ENCODE data around the gene PTPRG.

Gene PTPRG

DNA sequence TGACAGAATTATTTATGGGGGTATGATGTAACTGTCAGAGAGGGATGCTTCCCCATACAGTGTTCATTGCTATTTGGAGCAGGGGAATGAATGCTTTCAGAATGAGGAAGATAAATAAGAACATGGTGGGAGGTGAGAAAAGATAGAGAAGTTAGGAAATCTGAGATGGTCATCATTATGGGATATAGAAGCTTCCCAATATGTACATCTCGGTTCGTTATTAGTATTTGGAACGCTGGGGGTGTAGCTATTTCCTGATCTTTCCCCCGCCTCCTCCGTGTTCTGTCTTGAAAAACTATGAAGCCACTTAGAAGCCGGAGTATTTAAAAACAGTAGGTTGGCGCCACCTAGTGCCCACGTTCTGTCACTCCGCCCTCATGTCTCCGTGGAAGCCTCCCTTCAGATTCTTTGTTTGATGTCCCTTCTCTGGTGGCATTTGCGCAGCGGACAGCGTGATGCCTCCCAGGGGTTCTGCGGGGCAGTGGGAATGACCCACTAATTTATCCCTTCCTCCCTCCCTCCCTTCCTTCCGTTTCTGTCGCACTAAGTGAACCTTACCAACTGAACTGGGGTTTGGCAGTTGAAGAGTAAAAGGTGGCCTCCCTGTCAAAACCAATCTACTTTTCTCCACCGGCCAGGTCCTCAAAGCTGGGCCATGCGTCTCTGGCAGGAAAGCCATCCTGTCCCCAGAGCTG lies 627.5 kb downstream of the PTPRG start:
- Histone ChIP-seq H3K4me1 (ENCODE audit: insufficient read depth, low read length) (0 out of 2 replicates have a peak, but pooled peaks cover 3% of the 10 kb centered on the region), H3K36me3 (ENCODE audit: insufficient read depth, low read depth, low read length) (peaks cover 23% of the 10 kb centered on the region), H3K4me3 (ENCODE audit: low read length) (no peak overlapping the region), H3K9me3 (ENCODE audit: insufficient read depth, low read depth, low read length) (no peaks in the 10 kb centered on the region), H3K27ac (ENCODE audit: low read length) (no peak overlapping the region), H3K9ac (ENCODE audit: low read depth, low read length) (no peak overlapping the region), H3K27me3 (ENCODE audit: insufficient read depth, low read length) (no peaks in the 10 kb centered on the region)

DNA sequence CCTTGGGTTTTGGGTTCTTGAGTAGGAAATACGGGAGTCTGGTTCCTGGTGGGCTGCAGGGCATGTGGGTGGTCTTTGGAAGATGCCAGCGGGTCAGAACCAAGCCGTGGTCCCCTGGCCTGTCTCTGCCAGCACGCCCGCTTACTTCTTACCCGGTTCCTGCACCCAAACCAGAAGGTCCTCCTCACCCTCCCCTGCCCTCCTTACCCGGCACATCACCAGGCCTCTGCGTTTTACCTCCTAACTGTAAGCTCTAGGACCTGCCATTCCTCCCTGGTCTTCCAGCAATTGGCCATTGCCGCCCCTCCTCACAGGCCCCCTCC lies 628.0 kb downstream of the PTPRG start:
- Histone ChIP-seq H3K4me3 (ENCODE audit: low read length) (no peak overlapping the region), H3K9ac (ENCODE audit: low read depth, low read length) (no peak overlapping the region), H3K9me3 (ENCODE audit: insufficient read depth, low read depth, low read length) (no peaks in the 10 kb centered on the region), H3K27me3 (ENCODE audit: insufficient read depth, low read length) (no peaks in the 10 kb centered on the region), H3K36me3 (ENCODE audit: insufficient read depth, low read depth, low read length) (peaks cover 25% of the 10 kb centered on the region), H3K27ac (ENCODE audit: low read length) (no peak overlapping the region), H3K4me1 (ENCODE audit: insufficient read depth, low read length) (0 out of 2 replicates have a peak, but pooled peaks cover 3% of the 10 kb centered on the region)

DNA sequence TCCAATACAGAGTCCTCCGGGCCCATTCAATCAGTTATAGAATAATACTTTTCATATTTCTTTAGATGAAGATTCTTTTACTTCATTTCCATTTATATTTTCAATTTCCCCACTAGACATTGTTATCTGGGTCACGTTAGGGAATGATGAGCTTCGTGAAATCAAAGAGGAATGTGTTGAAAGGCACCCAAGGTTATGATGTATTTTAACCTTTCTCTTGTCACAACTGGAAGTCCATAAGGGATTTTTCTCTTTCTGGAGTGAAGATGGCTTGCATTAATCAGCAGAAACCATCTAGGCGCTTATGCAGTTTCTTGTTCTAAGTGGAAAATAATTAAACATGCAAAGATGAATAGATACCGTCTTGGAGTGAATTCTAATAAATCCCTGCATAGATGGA lies 631.5 kb downstream of the PTPRG start:
- Histone ChIP-seq H3K4me1 (ENCODE audit: insufficient read depth, low read length) (0 out of 2 replicates have a peak, but pooled peaks cover 3% of the 10 kb centered on the region), H3K9me3 (ENCODE audit: insufficient read depth, low read depth, low read length) (no peaks in the 10 kb centered on the region), H3K36me3 (ENCODE audit: insufficient read depth, low read depth, low read length) (peaks cover 40% of the 10 kb centered on the region), H3K27me3 (ENCODE audit: insufficient read depth, low read length) (no peaks in the 10 kb centered on the region), H3K27ac (ENCODE audit: low read length) (no peak overlapping the region), H3K9ac (ENCODE audit: low read depth, low read length) (no peak overlapping the region), H3K4me3 (ENCODE audit: low read length) (no peak overlapping the region)

DNA sequence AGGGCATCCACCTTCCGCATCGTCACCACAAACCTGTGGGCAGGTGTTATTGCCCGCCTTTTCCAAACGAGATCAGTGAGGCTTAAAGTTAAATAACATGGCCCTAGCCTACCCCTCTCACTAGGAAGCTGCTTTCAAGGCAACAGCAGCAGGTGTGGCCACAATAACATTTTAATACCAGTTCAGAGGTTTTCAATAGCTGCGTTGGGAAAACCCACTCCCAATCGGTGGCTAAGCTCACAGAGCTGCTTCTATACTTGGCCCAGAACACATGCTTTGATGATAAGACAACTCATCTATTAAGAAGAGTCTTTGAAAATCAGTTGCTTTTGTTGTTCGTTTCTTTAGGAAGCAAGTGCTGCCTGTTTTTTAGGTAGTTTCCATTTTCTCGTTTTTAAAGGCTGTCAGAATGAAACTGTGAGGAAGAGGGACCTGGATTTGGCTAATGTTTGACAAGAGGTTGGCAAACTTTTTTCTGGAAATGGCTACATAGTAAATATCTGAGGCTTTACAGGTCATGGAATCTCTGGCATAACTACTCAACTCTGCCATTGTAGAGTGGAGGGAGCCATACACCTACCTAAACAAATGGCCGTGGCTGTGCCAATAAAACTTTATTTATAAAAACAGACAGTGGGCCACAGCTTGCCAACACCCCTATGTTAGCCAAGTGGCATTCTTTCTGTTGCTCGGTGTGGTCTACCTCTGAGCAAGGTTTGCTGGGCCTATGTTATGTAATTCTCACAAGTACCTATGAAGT lies 632.4 kb downstream of the PTPRG start:
- H3K4me3 ChIP-seq (ENCODE audit: low read length) = no peak overlapping the region
- no peaks in the 10 kb centered on the region for H3K27me3 ChIP-seq (ENCODE audit: insufficient read depth, low read length)
- no peak overlapping the region for H3K27ac ChIP-seq (ENCODE audit: low read length)
- H3K9me3 ChIP-seq (ENCODE audit: insufficient read depth, low read depth, low read length) = no peaks in the 10 kb centered on the region
- peaks cover 40% of the 10 kb centered on the region for H3K36me3 ChIP-seq (ENCODE audit: insufficient read depth, low read depth, low read length)
- 0 out of 2 replicates have a peak, but pooled peaks cover 3% of the 10 kb centered on the region for H3K4me1 ChIP-seq (ENCODE audit: insufficient read depth, low read length)
- no peak overlapping the region for H3K9ac ChIP-seq (ENCODE audit: low read depth, low read length)

DNA sequence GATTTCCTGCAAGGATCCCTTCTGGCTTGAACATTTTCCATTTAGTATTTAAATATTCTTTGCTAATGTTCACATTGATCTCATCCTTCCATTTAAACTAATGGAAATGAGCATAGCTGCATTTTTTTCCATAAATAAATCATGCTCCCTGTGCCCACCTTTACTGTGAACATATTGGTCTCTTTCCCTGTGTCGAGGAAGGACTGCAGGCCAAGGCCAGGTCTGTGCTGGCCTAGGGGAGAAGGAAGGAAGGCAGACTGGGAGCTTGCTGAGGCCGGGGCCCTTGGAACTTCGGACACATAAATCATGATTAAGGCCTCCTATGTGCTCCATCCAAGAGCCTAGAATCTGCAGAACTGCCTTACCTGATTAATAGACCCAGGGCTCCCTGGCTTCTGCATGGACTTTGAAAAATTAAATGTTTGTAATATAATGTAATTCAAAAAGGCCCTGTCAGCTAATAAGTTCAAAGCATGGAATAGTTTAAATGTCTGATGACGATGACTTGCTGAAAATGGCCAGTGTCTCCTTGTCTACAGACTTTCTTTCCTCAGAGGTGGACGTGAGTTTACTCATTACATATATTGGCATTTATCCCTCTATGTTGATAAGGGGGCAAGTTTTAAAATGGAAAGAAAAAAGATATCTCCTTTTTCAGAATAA lies 636.1 kb downstream of the PTPRG start:
- H3K9me3 ChIP-seq (ENCODE audit: insufficient read depth, low read depth, low read length) = no peaks in the 10 kb centered on the region
- no peak overlapping the region for H3K9ac ChIP-seq (ENCODE audit: low read depth, low read length)
- no peak overlapping the region for H3K27ac ChIP-seq (ENCODE audit: low read length)
- H3K4me3 ChIP-seq (ENCODE audit: low read length) = no peak overlapping the region
- no peaks in the 10 kb centered on the region for H3K27me3 ChIP-seq (ENCODE audit: insufficient read depth, low read length)
- H3K36me3 ChIP-seq (ENCODE audit: insufficient read depth, low read depth, low read length) = peaks cover 32% of the 10 kb centered on the region
- no peaks in the 10 kb centered on the region for H3K4me1 ChIP-seq (ENCODE audit: insufficient read depth, low read length)

DNA sequence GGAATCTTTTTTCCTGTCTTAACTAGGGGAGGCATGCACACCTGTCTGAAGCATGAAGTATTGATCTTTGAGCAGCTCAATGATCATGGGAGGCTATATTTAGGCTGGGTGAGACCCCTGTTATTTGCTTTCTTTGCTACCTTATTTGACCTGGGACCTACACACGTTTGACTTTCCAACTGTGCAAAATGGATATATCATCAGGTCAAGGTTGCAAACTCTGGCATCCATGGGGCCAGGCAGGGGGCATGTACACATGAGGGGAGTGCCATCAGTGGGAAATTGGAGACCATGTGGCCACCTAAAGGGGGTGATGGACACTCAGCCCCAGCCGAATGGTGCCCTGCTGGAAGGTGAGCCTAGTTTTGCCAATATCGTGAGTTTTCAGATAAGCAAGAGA lies 637.8 kb downstream of the PTPRG start:
- no peaks in the 10 kb centered on the region for H3K4me1 ChIP-seq (ENCODE audit: insufficient read depth, low read length)
- no peak overlapping the region for H3K9ac ChIP-seq (ENCODE audit: low read depth, low read length)
- H3K9me3 ChIP-seq (ENCODE audit: insufficient read depth, low read depth, low read length) = no peaks in the 10 kb centered on the region
- H3K27me3 ChIP-seq (ENCODE audit: insufficient read depth, low read length) = no peaks in the 10 kb centered on the region
- H3K36me3 ChIP-seq (ENCODE audit: insufficient read depth, low read depth, low read length) = peaks cover 35% of the 10 kb centered on the region
- no peak overlapping the region for H3K27ac ChIP-seq (ENCODE audit: low read length)
- no peak overlapping the region for H3K4me3 ChIP-seq (ENCODE audit: low read length)

DNA sequence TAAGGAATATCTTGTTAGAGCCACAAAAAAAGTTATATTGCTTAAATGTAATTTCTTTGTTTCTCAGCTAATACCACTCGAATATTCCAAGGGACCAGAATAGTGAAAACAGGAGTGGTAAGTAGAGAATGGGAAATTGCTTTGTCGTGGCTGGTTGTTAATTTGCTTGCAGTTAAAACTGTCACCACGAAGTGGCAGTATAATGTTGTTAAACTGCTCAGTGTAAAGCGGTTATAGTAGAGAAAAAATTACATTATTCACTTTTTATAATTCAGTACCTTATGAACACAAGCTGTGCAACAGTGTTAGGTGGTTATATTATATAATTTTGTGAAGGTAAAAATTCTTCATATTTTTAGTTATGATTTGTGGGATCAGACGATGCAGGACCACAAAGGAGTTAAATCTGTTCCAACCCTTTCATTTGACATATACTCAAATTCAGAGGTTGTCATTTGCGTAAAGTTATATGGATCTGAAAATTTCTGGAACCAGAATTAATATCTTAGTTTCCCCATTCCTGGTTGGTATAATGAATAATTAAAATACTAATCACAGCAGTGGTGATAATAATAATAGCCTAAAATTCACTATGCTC lies 640.2 kb downstream of the PTPRG start:
- peaks cover 33% of the 10 kb centered on the region for H3K36me3 ChIP-seq (ENCODE audit: insufficient read depth, low read depth, low read length)
- H3K9me3 ChIP-seq (ENCODE audit: insufficient read depth, low read depth, low read length) = no peaks in the 10 kb centered on the region
- no peak overlapping the region for H3K4me3 ChIP-seq (ENCODE audit: low read length)
- no peaks in the 10 kb centered on the region for H3K27me3 ChIP-seq (ENCODE audit: insufficient read depth, low read length)
- H3K4me1 ChIP-seq (ENCODE audit: insufficient read depth, low read length) = no peaks in the 10 kb centered on the region
- H3K27ac ChIP-seq (ENCODE audit: low read length) = no peak overlapping the region
- no peak overlapping the region for H3K9ac ChIP-seq (ENCODE audit: low read depth, low read length)

DNA sequence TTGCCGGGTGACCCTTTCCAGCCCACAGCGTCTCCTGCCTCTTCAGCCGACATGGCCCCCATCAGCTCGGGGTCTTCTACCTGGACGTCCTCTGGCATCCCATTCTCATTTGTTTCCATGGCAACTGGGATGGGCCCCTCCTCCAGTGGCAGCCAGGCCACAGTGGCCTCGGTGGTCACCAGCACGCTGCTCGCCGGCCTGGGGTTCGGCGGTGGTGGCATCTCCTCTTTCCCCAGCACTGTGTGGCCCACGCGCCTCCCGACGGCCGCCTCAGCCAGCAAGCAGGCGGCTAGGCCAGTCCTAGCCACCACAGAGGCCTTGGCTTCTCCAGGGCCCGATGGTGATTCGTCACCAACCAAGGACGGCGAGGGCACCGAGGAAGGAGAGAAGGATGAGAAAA lies 641.8 kb downstream of the PTPRG start:
- no peaks in the 10 kb centered on the region for H3K4me1 ChIP-seq (ENCODE audit: insufficient read depth, low read length)
- H3K9me3 ChIP-seq (ENCODE audit: insufficient read depth, low read depth, low read length) = no peaks in the 10 kb centered on the region
- H3K27ac ChIP-seq (ENCODE audit: low read length) = no peak overlapping the region
- no peak overlapping the region for H3K4me3 ChIP-seq (ENCODE audit: low read length)
- H3K36me3 ChIP-seq (ENCODE audit: insufficient read depth, low read depth, low read length) = peaks cover 36% of the 10 kb centered on the region
- H3K27me3 ChIP-seq (ENCODE audit: insufficient read depth, low read length) = no peaks in the 10 kb centered on the region
- H3K9ac ChIP-seq (ENCODE audit: low read depth, low read length) = no peak overlapping the region

DNA sequence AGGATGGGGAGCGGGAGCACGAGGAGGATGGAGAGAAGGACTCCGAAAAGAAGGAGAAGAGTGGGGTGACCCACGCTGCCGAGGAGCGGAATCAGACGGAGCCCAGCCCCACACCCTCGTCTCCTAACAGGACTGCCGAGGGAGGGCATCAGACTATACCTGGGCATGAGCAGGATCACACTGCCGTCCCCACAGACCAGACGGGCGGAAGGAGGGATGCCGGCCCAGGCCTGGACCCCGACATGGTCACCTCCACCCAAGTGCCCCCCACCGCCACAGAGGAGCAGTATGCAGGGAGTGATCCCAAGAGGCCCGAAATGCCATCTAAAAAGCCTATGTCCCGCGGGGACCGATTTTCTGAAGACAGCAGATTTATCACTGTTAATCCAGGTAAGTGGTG lies 642.2 kb downstream of the PTPRG start:
- H3K27ac ChIP-seq (ENCODE audit: low read length) = no peak overlapping the region
- peaks cover 36% of the 10 kb centered on the region for H3K36me3 ChIP-seq (ENCODE audit: insufficient read depth, low read depth, low read length)
- H3K9me3 ChIP-seq (ENCODE audit: insufficient read depth, low read depth, low read length) = no peaks in the 10 kb centered on the region
- no peaks in the 10 kb centered on the region for H3K4me1 ChIP-seq (ENCODE audit: insufficient read depth, low read length)
- H3K4me3 ChIP-seq (ENCODE audit: low read length) = no peak overlapping the region
- H3K27me3 ChIP-seq (ENCODE audit: insufficient read depth, low read length) = no peaks in the 10 kb centered on the region
- no peak overlapping the region for H3K9ac ChIP-seq (ENCODE audit: low read depth, low read length)

DNA sequence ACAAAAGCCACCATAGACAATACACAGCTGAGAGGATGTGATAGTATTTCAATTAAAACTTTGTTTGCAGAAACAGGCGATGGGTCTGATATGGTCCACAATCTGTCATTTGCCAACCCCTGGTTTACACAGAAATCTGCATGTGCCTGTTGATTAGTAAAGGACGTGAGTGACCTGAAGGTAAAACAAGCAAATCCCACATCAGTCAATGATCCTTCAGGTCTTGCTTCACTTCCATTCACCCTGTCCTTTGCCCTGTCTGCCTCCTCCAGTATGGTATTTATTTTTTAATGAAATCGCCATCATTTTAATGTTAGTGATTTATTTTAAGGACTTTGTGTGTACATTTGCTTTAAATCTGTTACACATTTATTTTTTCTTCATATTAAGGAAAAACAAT lies 645.8 kb downstream of the PTPRG start:
- Histone ChIP-seq H3K9ac (ENCODE audit: low read depth, low read length) (no peak overlapping the region), H3K36me3 (ENCODE audit: insufficient read depth, low read depth, low read length) (peaks cover 36% of the 10 kb centered on the region), H3K27ac (ENCODE audit: low read length) (no peak overlapping the region), H3K4me1 (ENCODE audit: insufficient read depth, low read length) (no peaks in the 10 kb centered on the region), H3K4me3 (ENCODE audit: low read length) (no peak overlapping the region), H3K27me3 (ENCODE audit: insufficient read depth, low read length) (no peaks in the 10 kb centered on the region), H3K9me3 (ENCODE audit: insufficient read depth, low read depth, low read length) (no peaks in the 10 kb centered on the region)

DNA sequence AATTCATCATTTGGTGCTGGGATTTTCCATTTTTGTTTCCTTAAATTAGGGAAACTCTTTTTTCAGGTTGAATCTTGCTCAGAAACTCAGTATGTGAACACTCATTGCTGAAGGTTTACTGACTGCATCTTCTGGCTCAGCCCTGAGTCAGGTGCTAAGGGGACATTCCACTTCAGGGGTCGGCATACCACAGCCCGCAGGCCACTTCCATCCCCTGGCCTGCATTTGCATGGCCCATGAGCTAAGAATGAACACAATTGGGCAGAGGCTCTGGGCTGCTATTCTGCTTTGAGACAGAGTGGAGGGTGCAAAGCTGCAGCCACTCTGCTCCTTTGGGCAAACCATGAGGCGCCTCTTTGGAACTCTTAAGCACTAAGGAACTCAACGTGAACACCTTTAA lies 647.0 kb downstream of the PTPRG start:
- Histone ChIP-seq H3K27ac (ENCODE audit: low read length) (no peak overlapping the region), H3K36me3 (ENCODE audit: insufficient read depth, low read depth, low read length) (peaks cover 24% of the 10 kb centered on the region), H3K9ac (ENCODE audit: low read depth, low read length) (no peak overlapping the region), H3K4me1 (ENCODE audit: insufficient read depth, low read length) (no peaks in the 10 kb centered on the region), H3K4me3 (ENCODE audit: low read length) (no peak overlapping the region), H3K27me3 (ENCODE audit: insufficient read depth, low read length) (no peaks in the 10 kb centered on the region), H3K9me3 (ENCODE audit: insufficient read depth, low read depth, low read length) (no peaks in the 10 kb centered on the region)

Measured in iPS-20b (cell line).